ENCODE results near the gene NDST4. TPM values are rescaled to one million over a fixed set of nuclear protein-coding genes. Genes with fewer than 3 reads are reported as not detected.
"Not testable (repeated sequence)": the region's sequence is repeated elsewhere in the genome, so short reads cannot be mapped to it uniquely, and the experiment has no call there.

The NDST4 gene
- total RNA-seq, 1 donor from 2014 or later = not detected

DNA sequence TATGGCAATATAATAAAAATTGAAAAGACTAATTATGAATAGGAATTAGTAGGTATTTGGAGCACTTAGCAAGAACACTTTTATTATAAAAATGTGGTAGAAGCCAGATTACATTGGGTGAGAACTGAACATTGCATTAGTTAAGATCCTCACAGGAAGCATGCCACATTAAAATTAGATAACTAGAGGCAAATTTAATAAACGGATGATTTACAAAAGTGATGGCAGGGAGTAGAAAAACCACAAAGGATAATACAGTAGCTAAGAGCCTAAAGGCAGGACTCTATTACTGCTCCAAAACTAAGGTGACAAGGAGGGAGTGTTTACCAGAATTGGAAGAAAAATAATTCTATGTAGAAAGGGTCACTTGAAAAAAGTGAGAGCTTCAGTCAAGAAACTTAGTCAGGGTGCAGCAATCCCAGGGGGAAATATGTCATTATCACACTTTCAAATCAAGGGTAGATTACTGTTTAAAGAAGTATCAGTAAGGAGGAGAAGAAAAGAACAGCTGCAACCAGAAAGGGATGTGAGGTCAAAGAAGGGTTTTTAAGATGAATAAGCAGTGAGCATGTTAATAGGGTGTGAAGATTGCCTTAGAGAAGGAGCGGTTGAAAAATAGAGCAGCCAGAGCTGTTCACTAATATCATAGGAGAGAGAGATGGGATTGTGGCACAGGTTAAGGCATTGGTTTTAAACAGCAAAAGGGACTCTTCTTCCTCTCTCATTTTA lies 84.6 kb downstream of the NDST4 start:
- H3K4me1 Mint-ChIP-seq (ENCODE audit: low read depth) = no peaks in the 10 kb centered on the region
- no peaks in the 10 kb centered on the region for H3K36me3 Mint-ChIP-seq (ENCODE audit: low read depth)
- intact Hi-C loops (cut with micrococcal nuclease) = no loop called here
- H3K27ac Mint-ChIP-seq = no peak overlapping the region
- no peak for DNase-seq (ENCODE audit: low spot score)
- no peaks in the 10 kb centered on the region for H3K9me3 Mint-ChIP-seq
- no peaks in the 10 kb centered on the region for H3K27me3 Mint-ChIP-seq (ENCODE audit: low read depth)
- no peak overlapping the region for H3K4me3 Mint-ChIP-seq (ENCODE audit: low read depth)

DNA sequence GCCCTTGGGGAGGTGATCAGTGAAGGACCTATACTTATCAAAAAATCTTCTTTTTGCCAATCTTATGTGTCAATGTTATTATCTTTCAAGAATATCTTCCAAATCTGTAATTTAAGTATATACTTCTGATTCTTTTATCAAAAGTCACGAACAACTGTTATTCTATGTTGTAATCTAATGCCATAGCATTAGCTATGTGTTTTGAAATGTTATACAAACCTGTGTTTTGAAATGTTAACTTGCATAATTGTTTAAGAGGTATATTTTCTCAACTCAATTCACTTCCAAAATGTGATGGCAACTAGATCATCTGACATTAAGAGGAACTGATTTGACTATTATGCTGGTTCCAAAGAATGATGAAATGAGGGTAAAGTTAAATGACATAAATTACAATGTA lies 113.5 kb downstream of the NDST4 start:
- H3K4me3 Mint-ChIP-seq (ENCODE audit: low read depth) = no peak overlapping the region
- H3K27me3 Mint-ChIP-seq (ENCODE audit: low read depth) = no peaks in the 10 kb centered on the region
- no peaks in the 10 kb centered on the region for H3K4me1 Mint-ChIP-seq (ENCODE audit: low read depth)
- intact Hi-C loops (cut with micrococcal nuclease) = no loop called here
- no peaks in the 10 kb centered on the region for H3K36me3 Mint-ChIP-seq (ENCODE audit: low read depth)
- DNase-seq (ENCODE audit: low spot score) = no peak
- H3K9me3 Mint-ChIP-seq = no peaks in the 10 kb centered on the region
- H3K27ac Mint-ChIP-seq = no peak overlapping the region

DNA sequence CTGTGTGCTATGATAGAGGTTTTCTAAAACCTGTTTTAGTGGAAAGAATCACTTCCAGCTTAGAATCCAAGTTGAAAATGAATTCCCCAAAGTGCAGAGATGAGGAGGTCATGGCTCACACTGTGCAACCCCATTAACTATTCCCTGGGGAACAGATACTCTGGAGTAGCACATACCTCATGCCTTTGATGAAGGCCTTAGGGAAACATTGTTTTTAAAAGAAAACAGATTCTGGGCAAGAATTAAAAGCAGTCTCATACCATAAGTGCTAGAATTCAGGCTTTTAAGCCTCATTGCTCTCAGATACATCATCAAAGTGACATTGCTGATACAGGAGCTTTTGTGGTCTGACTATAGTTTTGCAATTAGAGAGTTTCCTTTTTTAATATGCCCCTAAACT lies 115.1 kb downstream of the NDST4 start:
- Mint-ChIP-seq H3K4me1 (ENCODE audit: low read depth) (no peaks in the 10 kb centered on the region), H3K27me3 (ENCODE audit: low read depth) (no peaks in the 10 kb centered on the region)

DNA sequence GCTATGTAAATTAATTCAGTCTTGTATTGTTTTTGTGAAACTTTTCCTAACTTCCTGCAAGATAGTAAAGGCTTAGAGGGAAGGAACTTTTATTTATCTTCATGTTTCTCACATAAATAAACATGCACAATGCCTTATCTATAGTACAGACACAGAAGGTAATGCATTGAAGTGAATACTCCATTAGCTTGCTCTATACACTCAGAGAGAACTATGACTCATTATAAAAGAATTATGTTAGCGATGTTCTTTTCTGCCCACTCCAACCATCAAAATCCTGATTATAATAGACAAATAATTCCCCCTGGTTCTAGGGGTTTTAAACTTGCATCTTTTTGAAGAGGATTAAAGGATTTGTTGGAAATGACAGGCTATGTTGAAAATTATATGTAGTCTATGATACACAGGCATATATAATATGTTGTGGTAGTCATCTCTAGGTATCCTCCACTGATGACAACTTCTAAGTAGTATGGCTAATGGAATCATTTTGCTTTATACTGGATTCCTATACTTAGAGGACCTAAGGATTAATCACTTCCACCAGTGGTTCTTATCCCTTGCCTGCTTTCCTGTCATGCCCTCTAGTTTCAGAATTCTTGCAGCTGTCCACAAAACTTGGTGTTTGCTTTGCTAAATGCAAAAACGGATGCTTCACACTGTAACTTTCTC lies 115.7 kb downstream of the NDST4 start:
- no peaks in the 10 kb centered on the region for H3K27me3 Mint-ChIP-seq (ENCODE audit: low read depth)
- no peak overlapping the region for H3K4me3 Mint-ChIP-seq (ENCODE audit: low read depth)
- intact Hi-C loops (cut with micrococcal nuclease) = no loop called here
- H3K4me1 Mint-ChIP-seq (ENCODE audit: low read depth) = no peaks in the 10 kb centered on the region
- DNase-seq (ENCODE audit: low spot score) = no peak
- no peaks in the 10 kb centered on the region for H3K36me3 Mint-ChIP-seq (ENCODE audit: low read depth)
- no peak overlapping the region for H3K27ac Mint-ChIP-seq
- H3K9me3 Mint-ChIP-seq = no peaks in the 10 kb centered on the region

More for the DNA sequence above, 115.1 kb downstream of the NDST4 start:
- Mint-ChIP-seq H3K27ac (no peak overlapping the region), H3K4me3 (ENCODE audit: low read depth) (no peak overlapping the region), H3K9me3 (no peaks in the 10 kb centered on the region), H3K36me3 (ENCODE audit: low read depth) (no peaks in the 10 kb centered on the region)
- DNase-seq (ENCODE audit: low spot score) = no peak
- intact Hi-C loops (cut with micrococcal nuclease) = no loop called here

DNA sequence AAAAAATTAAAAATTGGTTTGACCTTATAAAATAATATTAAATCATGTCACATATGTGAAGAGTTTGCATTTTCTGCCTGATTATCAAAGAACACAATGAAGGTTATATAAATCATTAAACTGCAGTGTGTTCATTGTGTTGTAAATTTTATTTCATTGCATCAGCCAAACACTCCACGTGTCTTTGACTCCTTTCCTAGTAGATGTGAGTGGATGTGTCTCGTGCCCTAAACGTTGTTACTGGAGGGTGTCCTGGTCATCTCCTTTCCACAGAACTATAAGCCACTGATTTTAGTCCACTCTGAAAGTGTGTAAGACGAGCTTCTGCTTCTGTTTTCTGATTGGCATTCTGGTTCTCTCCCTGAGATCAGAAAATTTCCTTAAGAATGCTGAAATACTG lies 127.3 kb downstream of the NDST4 start:
- no peak overlapping the region for H3K27ac Mint-ChIP-seq
- intact Hi-C loops (cut with micrococcal nuclease) = no loop called here
- H3K4me1 Mint-ChIP-seq (ENCODE audit: low read depth) = no peaks in the 10 kb centered on the region
- H3K36me3 Mint-ChIP-seq (ENCODE audit: low read depth) = no peaks in the 10 kb centered on the region
- DNase-seq (ENCODE audit: low spot score) = no peak
- H3K27me3 Mint-ChIP-seq (ENCODE audit: low read depth) = no peaks in the 10 kb centered on the region
- H3K9me3 Mint-ChIP-seq = no peaks in the 10 kb centered on the region
- H3K4me3 Mint-ChIP-seq (ENCODE audit: low read depth) = no peak overlapping the region

DNA sequence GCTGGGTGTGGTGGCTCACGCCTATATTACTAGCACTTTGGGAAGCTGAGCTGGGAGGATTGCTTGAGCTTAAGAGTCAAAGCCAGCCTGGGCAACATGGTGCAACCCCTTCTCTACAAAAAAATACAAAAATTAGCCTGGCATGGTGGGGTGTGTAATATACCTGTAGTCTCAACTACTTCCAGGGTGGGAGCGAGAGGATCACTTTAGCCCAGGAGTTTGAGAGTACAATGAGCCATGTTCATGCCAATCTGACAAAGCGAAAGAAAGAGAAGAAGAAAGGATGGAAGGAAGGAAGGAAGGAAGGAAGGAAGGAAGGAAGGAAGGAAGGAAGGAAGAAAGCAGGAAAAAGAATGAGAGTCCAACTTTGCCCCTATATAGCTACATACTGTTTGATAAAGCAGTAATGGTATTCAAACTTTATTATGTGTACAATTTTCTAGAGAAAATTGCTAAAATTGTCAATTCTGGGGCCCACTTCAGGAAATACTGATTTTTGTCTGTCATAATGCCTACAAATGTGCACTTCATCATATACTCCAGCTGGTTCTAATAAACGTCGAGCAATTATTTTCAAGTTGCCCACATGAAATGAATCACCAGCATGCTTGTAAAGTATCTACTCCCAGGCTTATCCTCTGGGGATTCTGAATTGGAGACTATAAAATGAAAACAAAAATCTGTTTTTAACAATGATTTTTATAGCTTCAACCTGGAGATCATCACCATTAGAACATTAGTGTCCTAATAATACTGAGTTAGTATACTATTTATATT lies 132.3 kb downstream of the NDST4 start:
- Mint-ChIP-seq H3K4me1 (ENCODE audit: low read depth) (no peaks in the 10 kb centered on the region), H3K9me3 (no peaks in the 10 kb centered on the region), H3K36me3 (ENCODE audit: low read depth) (no peaks in the 10 kb centered on the region), H3K27me3 (ENCODE audit: low read depth) (no peaks in the 10 kb centered on the region), H3K27ac (no peak overlapping the region), H3K4me3 (ENCODE audit: low read depth) (no peak overlapping the region)
- no peak for DNase-seq (ENCODE audit: low spot score)
- intact Hi-C loops (cut with micrococcal nuclease) = no loop called here

DNA sequence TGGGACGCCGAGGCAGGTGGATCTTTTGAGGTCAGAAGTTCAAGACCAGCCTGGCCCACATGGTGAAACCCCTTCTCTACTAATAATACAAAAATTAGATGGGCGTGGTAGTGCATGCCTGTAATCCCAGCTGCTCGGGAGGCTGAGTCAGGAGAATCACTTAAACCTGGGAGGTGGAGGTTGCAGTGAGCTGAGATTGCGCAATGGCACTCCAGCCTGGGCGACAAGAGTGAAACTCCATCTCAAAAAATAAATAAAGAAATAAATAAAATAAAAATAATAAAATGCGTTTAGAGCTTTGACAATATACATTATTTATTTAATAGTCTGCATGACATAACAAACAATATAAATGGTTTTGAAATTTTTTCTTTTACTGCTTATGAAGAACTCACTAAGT lies 133.0 kb downstream of the NDST4 start:
- H3K9me3 Mint-ChIP-seq; H3K27ac Mint-ChIP-seq; H3K27me3 Mint-ChIP-seq (ENCODE audit: low read depth); intact Hi-C loops (cut with micrococcal nuclease); DNase-seq (ENCODE audit: low spot score); H3K36me3 Mint-ChIP-seq (ENCODE audit: low read depth); H3K4me1 Mint-ChIP-seq (ENCODE audit: low read depth); H3K4me3 Mint-ChIP-seq (ENCODE audit: low read depth): not testable (repeated sequence)

DNA sequence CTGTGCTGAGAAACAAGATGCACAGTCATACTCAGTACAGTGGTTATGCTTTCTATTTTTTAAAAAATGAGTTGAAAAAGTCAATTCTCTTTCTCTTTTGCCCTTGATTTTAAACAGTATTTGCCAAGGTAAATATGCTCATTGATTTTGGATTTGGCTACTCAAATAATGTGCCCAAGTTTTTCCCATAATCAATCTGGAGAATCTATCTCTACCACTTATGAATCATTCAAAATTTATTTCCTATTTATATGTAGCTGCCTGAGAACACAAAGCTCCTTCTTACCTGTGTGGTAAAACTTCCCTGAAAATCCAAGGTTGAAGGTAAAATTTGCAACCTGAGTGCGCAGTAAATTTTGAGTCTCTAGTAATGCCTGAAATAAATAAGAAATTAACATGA lies 136.5 kb downstream of the NDST4 start:
- no peak for DNase-seq (ENCODE audit: low spot score)
- intact Hi-C loops (cut with micrococcal nuclease) = no loop called here
- Mint-ChIP-seq H3K36me3 (ENCODE audit: low read depth) (no peaks in the 10 kb centered on the region), H3K9me3 (no peaks in the 10 kb centered on the region), H3K27ac (no peak overlapping the region), H3K4me1 (ENCODE audit: low read depth) (no peaks in the 10 kb centered on the region), H3K27me3 (ENCODE audit: low read depth) (no peaks in the 10 kb centered on the region), H3K4me3 (ENCODE audit: low read depth) (no peak overlapping the region)

DNA sequence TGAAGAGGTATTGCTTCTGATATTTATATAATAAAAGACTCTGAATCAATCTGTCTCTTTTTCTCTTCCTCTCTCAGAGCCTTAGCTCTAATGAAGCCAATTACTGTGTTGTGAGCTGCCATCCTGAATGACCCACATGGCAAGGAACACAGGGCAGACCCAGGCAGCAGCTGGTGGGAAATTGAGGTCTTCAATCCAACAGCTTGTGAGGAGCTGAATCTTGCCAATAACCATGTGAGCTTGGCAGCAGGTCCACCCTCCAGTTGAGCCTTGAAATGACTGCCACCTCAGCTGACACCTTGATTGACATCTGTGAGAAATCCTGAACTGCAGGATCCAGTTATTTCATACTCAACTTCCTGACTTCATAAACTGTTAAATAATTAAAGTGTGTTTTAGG lies 149.4 kb downstream of the NDST4 start:
- H3K36me3 Mint-ChIP-seq (ENCODE audit: low read depth) = no peaks in the 10 kb centered on the region
- intact Hi-C loops (cut with micrococcal nuclease) = no loop called here
- no peak overlapping the region for H3K4me3 Mint-ChIP-seq (ENCODE audit: low read depth)
- DNase-seq (ENCODE audit: low spot score) = no peak
- no peaks in the 10 kb centered on the region for H3K4me1 Mint-ChIP-seq (ENCODE audit: low read depth)
- H3K27me3 Mint-ChIP-seq (ENCODE audit: low read depth) = no peaks in the 10 kb centered on the region
- peaks cover 7% of the 10 kb centered on the region for H3K9me3 Mint-ChIP-seq
- no peak overlapping the region for H3K27ac Mint-ChIP-seq

DNA sequence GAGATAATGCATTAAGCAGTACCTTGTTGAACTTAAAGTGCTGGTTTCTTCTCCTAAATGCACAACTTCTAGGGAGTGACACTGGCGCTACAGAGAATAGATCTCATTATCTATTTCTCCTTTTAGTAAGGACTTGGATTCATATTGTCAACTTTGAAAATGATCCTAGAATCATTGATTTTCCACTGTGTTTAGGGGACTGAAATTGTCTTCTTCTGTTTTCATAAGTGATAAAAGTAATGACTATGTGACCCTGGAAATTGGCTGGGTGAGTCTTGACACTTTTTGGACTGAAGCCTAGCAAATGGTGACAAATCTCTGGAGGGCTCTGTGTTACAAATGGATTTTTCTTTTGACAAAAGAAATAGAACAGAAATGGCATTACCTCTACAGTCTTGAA lies 167.8 kb downstream of the NDST4 start:
- intact Hi-C loops (cut with micrococcal nuclease) = no loop called here
- Mint-ChIP-seq H3K4me3 (ENCODE audit: low read depth) (no peak overlapping the region), H3K4me1 (ENCODE audit: low read depth) (no peaks in the 10 kb centered on the region), H3K9me3 (no peaks in the 10 kb centered on the region), H3K27me3 (ENCODE audit: low read depth) (no peaks in the 10 kb centered on the region), H3K27ac (no peak overlapping the region), H3K36me3 (ENCODE audit: low read depth) (no peaks in the 10 kb centered on the region)
- no peak for DNase-seq (ENCODE audit: low spot score)

DNA sequence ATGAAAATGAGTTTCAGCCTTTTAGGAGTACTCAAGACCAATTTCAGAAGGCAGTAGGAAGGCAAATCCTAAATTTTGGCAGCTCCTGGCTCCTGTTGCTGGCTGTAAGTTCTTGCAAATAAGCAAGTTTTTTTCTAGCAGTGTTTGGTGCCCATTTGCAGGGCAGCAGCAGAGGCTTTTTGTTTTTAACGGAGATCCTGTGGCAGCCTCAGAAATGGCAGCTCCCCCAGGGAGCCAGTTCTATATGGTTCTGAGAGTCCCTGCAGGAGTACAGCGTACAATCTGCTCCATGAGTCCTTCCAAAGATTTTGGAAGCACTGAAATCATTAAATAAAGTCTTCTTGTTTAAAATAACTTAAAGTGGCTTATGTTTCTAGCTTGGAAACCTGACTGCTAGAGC lies 171.9 kb downstream of the NDST4 start:
- no peaks in the 10 kb centered on the region for H3K9me3 Mint-ChIP-seq
- no peaks in the 10 kb centered on the region for H3K4me1 Mint-ChIP-seq (ENCODE audit: low read depth)

DNA sequence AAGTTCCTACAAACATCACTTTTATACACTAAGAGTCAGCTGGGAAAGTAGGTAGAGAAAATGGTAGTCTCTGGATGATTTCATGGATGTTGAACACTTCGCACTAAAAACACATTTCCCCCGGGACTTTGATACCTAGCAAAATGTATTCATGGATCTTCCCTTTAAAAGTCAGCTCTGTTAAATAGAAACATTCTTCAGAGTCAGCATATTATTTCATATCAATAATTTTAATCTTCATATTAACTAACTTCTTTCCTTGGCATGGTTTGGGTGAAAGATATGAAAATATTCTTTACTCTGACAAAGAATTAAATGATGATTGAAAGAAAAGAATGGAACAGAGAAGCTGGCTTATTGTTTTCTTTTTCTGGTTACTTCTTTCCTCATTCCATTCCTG lies 185.5 kb downstream of the NDST4 start:
- no peak for DNase-seq (ENCODE audit: low spot score)
- H3K4me1 Mint-ChIP-seq (ENCODE audit: low read depth) = no peaks in the 10 kb centered on the region
- no peak overlapping the region for H3K4me3 Mint-ChIP-seq (ENCODE audit: low read depth)
- H3K9me3 Mint-ChIP-seq = no peaks in the 10 kb centered on the region
- no peak overlapping the region for H3K27ac Mint-ChIP-seq
- H3K27me3 Mint-ChIP-seq (ENCODE audit: low read depth) = no peaks in the 10 kb centered on the region
- no peaks in the 10 kb centered on the region for H3K36me3 Mint-ChIP-seq (ENCODE audit: low read depth)
- intact Hi-C loops (cut with micrococcal nuclease) = no loop called here

More for the DNA sequence above, 171.9 kb downstream of the NDST4 start:
- Mint-ChIP-seq H3K27ac (no peak overlapping the region), H3K36me3 (ENCODE audit: low read depth) (no peaks in the 10 kb centered on the region), H3K27me3 (ENCODE audit: low read depth) (no peaks in the 10 kb centered on the region), H3K4me3 (ENCODE audit: low read depth) (no peak overlapping the region)
- DNase-seq (ENCODE audit: low spot score) = no peak
- intact Hi-C loops (cut with micrococcal nuclease) = no loop called here

DNA sequence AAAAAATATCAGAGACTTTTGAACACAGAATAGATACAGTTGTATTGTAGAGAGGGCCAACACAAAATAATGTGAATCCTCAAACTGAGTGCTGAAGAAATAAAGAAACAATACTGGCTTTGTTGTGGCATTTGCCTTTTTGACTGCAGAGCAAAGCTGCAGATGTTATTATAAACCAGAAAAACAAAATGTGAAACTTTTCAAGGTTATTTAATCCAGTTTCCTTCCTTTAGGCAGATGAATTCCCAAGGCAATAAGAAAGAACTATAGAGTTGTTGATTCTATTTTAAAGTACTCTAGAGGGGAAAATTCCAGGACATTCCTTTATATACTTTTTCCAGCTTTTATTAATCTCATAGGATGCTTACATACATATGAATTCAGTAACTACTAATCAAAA lies 186.8 kb downstream of the NDST4 start:
- no peaks in the 10 kb centered on the region for H3K4me1 Mint-ChIP-seq (ENCODE audit: low read depth)
- no peak overlapping the region for H3K27ac Mint-ChIP-seq
- no peaks in the 10 kb centered on the region for H3K27me3 Mint-ChIP-seq (ENCODE audit: low read depth)
- no peak overlapping the region for H3K4me3 Mint-ChIP-seq (ENCODE audit: low read depth)
- H3K36me3 Mint-ChIP-seq (ENCODE audit: low read depth) = no peaks in the 10 kb centered on the region
- no peaks in the 10 kb centered on the region for H3K9me3 Mint-ChIP-seq
- no peak for DNase-seq (ENCODE audit: low spot score)
- intact Hi-C loops (cut with micrococcal nuclease) = no loop called here

All from activated T-helper 2 cell treated with anti-CD3 and anti-CD28 coated beads, Interferon-gamma antibody, Interleukin-2, Interleukin-4, amounts not matched to agents 10 μg/mL and 5 μg/mL and 100 μg/mL, durations not matched to agents 14 hours and 24 hours and 36 hours (primary cell).